Body of pancreas (tissue), 4 donors: Measurements from ENCODE around the gene FYB1.

Source experiments
- POLR2A ChIP-seq, 3 donors: fragments of 450-650 bp; IDR thresholded peaks; one replicate each; pipeline ENCODE4 v1.6.1; 2016; ENCODE audit warnings: antibody characterized with exemption in 3 of 3, mild to moderate bottlenecking in 2 of 3
- TF ChIP-seq, protein P1 (sequence below), 7 experiments: fragments of 450-650 bp in 4 of 7; fragments of 200-600 bp in 3 of 7; sonication (generic) in 3 of 7; IDR thresholded peaks; one replicate each; pipeline ENCODE4 v1.5.1; 2016 to 2019; ENCODE audit warnings: antibody characterized with exemption in 7 of 7

DNA sequence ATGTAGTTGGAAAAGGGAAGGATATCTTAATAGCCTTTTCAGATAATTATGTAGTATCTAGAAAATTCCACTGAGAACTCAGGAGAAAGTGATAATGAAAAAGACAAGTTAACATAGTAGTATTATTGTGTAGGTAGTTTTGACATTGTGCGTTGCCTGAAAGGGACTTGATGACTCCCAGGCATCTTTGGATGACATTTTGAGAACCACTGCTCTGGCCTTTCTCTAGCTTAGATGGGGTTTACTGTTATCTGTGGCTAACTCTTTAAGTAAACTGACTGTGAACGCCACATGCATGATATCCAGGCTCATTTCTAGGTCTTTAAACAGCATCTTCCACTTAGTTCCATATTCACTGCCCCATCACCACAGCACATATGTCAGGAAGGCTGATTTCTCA, 14.4 kb upstream of the FYB1 start:
- TF ChIP-seq, protein P1, sequence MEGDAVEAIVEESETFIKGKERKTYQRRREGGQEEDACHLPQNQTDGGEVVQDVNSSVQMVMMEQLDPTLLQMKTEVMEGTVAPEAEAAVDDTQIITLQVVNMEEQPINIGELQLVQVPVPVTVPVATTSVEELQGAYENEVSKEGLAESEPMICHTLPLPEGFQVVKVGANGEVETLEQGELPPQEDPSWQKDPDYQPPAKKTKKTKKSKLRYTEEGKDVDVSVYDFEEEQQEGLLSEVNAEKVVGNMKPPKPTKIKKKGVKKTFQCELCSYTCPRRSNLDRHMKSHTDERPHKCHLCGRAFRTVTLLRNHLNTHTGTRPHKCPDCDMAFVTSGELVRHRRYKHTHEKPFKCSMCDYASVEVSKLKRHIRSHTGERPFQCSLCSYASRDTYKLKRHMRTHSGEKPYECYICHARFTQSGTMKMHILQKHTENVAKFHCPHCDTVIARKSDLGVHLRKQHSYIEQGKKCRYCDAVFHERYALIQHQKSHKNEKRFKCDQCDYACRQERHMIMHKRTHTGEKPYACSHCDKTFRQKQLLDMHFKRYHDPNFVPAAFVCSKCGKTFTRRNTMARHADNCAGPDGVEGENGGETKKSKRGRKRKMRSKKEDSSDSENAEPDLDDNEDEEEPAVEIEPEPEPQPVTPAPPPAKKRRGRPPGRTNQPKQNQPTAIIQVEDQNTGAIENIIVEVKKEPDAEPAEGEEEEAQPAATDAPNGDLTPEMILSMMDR (IDR thresholded peaks at IDR 0.05), result no peak
- TF ChIP-seq POLR2A (IDR thresholded peaks at IDR 0.05), result no peak
